GM03348 (cell line): ENCODE results near the gene PDK4.
A peak's percentile ranks its signal among the peaks of the same experiment; 100 is the strongest.
"Not testable (repeated sequence)": the region's sequence is repeated elsewhere in the genome, so short reads cannot be mapped to it uniquely, and the experiment has no call there.

Experiments
- DNase-seq: peaks from one replicate; pipeline ENCODE4 v3.0.0; 2012; ENCODE audit warnings: low spot score

Gene PDK4

DNA sequence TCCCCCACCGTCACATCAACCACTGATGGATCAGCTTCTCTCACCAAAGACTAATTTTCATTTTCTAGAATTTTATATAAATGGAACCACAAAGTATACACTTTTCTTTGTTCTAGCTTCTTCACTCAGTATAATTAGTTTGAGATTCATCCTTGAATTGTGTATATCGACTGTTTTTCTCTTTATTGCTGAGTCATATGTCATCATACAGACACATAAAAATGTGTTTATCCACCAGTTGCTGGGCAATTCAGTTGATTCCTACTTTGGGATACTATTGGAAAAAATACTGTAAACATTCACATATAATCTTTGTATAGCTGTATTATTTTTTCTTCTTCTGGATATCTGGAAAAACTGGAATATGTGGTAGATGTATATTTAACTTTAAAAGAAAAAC lies 26.6 kb downstream of the PDK4 start:
- no peak for DNase-seq

DNA sequence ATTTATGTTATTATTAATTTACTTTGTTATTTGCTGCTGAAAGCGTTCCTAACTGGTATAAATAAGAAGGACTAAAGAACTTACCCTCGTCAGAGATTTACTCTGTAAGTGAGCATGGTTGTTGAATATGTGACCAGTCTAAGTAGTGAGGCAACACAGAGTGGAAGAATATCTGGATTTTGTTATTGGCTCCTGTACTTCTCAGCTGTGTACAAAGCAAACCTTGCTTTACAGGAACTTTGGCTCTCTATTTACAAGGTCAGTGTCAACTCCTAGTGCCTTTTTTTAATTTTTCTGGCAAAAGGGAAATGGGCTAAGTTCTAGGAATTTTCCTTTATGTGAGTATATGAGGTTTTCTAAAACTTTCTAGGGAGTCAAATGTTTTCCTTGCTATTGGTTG lies 35.6 kb downstream of the PDK4 start:
- no peak for DNase-seq

DNA sequence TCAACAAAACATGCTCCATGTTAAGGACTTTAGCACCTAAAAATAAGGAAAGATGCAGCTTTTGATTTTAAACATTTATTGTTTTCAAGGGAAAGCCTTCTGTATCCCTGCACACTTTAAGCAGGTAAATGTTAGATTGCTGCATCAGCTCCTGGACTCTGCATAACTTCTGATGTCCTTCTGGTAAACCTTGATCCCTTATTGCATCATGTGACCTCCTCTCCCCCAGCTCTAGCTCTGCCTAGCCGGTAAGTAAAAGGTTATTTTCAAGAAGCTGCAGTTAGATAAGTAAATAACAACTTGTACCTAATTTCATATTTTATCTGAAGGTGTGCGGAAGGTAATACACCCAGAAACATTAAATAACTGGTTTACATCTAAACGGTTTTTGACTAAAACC lies 37.5 kb downstream of the PDK4 start:
- DNase-seq: no peak

DNA sequence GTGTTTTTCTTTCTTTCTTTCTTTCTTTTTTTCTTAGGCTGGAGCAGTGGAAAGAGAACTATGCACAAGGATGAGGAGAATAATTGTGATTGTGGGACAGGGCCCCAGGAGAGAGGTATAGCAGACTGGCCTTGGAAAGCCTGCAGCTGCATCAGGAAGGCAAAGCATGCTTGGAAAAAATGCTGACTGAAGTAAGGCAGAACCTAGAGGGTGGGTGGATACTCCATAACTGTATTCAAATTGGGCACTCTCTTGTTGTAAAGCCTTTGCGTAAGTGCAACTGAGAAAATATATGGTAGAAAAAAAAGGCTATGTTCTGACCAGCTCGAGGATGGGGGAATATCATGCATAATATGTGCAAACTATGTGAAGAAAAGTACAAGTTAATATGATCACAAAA lies 39.5 kb downstream of the PDK4 start:
- no peak for DNase-seq

DNA sequence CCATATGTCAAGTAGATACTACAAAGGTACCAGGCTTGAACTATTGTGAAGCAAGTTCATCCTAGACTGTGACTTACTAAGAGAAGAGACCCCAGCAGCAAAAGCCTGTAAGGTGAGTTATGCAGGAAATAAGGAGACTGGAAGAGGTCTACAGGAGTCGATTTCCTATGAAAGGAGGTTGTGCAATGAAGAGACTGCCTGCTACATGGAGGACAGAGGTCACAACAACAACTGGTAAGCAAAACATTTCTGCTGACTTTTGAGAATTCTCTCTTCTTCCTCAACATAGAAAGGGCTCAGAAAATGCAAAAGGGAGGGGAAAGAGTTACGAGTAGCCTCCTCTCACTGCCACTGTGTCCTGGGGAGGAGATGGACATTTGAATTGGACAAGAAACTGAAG lies 42.4 kb downstream of the PDK4 start:
- DNase-seq: no peak

DNA sequence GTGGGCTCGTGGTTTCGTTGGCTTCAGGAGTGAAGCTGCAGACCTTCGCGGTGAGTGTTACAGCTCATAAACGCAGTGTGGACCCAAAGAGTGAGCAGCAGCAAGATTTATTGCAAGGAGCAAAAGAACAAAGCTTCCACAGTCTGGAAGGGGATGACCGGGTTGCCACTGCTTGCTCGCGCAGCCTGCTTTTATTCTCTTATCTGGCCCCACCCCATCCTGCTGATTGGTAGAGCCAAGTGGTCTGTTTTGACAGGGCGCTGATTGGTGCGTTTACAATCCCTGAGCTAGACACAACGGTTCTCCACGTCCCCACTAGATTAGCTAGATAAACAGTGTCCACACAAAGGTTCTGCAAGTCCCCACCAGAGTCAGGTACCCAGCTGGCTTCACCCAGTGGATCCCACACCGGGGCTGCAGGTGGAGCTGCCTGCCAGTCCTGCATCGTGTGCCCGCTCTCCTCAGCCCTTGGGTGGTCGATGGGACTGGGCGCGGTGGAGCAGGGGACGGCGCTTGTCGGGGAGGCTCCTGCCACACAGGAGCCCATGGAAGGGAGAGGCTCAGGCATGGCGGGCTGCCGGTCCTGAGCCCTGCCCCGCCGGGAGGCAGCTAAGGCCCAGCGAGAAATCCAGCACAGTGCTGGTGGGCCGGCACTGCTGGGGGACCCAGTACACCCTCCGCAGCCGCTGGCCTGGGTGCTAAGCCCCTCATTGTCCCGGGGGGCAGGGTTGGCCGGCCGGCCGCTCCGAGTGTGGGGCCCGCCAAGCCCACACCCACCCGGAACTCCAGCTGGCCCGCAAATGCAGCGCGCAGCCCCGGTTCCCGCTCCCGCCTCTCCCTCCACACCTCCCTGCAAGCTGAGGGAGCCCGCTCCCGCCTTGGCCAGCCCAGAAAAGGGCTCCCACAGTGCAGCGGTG lies 44.0 kb downstream of the PDK4 start:
- DNase-seq: not testable (repeated sequence)

DNA sequence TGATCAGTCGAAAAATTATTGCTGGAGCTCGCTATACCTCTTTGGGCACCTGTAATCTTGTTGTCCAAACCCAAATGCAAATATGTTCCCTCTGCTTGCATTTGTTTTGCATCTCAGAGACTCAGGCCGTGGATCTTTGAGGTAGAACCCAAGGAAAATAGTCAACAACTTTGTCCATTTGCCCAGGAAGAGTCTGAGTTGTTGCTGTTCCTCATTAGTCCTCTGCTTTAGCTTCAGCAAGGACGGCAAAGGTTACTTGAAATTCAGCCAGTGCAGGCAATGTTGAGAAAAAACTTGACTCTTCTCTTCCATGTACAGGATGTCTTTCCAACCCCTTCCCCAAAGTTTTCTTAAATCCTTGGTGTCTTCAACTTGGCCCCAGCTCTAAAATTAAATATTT lies 45.8 kb downstream of the PDK4 start:
- DNase-seq: no peak

DNA sequence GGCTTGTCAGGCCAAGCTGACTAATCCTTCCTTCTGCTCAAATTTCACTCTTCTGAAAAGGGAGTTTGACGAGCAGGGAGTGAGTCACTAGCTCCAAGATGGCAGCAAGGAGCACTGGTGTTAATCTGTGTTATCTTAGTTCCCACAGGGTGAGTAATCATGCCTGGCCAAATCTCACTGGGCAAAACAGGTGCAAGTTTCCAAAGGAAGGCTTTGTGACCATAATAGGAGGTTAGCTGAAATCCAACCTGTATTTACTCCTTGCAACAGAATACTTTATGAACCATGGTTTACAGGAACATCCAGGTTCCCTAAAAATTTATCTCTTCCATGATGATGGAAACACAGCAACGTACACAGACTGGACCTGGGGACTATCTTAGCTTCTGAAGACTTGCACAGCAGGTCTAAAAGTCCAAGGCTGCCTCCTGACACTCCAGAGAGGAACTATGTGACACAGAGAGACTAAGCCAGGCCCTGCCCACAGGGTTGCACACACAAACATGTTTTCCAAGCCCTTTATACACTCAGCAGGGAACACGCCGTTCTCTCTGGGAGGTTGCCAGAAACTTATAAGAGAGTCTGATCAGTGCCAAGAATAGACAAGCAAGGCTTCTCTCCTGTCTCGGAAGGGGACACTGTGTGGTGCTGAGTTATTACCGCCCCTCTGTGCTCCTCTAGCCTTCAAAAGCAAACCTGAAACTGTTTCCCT lies 46.3 kb downstream of the PDK4 start:
- DNase-seq: peak; percentile 40

DNA sequence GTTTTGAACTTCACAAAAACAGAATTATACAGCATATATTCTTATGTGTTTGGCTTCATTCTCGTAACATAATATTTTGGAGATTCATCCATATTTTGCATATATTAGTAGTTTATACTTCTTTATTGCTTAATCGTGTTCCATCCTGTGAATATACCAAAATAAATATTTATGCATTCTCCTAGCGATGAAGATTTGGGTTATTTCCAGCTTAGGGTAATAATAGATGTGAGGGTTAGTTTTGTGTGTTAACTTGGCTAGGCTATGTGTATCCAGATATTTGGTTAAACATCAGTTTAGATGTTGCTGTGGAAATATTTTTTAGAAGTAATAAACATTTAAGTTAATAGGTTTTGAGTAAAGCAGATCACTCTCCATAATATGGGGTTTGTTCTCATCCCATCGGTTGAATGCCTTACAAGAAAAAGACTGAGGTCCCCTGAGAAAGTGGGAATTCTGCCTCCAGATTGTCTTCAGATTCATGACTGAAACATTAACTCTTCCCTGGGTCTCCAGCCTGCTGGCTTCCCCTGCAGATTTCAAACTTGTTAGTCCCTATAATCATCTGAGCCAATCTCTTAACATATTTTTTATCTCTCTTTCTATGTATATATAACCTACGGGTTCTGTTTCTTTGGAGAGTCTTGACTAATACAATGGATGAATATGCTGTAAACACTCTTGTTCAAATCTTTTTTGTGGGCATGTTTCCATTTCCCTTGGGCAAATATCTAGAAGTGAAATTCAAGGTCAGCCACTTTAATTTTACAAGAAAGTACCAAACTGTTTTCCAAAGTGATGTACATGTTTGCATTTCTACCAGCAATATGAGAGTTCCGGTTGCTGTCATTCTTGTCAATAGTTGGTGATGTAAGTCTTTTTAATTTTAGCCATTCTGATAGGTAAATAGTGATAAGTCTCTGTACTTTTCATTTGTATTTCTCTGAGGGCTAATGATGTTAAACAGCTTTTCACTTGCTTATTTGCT lies 48.7 kb downstream of the PDK4 start:
- DNase-seq: no peak

DNA sequence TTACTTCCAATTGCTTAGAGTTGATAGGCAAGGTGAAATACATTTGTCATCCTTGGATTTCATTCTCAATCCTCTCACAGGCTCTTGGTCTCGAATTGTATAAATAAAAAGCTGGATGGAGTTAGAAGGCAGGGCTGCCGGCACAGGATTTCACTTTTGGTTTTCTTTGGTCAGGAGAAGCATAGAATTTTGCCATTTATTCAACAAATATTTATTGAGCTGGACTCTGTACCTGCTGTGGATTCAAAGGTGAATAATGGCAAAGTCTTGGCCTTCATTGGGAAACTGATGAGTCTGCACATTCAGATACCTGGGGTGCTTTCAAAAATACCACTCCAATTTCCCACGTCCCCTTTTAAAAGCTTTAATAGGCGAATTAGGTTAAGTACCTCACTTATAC lies 49.7 kb downstream of the PDK4 start:
- DNase-seq: no peak

DNA sequence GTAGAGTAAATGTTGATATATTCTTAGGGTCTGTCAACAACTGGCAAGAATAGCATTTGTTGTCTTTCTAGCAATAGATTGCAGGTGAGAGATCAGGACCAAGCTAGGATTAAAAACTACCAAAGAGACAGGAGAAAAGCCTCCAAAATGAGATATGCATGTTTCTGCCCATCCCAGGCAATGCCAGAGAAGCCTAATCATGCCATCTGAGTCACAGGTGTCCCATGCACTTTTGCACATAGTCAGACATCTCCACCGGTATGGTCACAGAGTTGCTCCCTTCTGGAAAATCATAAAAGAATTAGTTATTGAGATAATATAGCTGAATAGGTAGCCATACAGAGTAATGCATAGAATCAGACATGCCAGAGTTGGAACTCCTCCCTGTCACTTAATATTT lies 50.6 kb downstream of the PDK4 start:
- no peak for DNase-seq

DNA sequence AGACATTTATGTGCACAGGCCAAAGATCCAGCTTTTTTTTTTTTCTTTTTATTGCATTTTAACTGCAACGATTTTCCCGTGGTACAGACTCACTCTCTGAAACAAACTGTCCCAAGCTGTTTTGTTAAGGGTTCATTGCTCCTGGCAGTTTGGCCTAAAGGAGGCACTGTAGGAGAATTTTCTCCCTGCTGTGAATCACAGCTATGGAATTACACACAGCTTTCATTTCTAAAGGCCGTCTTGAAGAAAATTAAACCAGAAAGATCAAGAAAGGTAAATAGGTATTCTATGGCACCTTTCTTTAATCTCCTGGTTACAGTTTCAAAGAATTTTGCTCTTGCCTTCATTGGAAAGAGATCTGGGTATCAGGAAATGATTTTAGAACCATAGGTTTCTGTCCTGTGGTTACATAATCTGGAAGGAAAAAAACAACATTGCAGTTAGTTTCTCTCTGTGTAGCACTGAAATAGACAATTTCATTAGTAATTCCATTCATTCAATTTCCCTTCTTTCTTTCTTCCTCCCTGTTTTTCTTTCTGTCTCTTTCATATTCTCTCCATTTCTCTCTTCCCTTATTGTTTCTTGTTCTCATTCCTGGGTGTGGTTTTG lies 51.2 kb downstream of the PDK4 start:
- peak; percentile 76 for DNase-seq

DNA sequence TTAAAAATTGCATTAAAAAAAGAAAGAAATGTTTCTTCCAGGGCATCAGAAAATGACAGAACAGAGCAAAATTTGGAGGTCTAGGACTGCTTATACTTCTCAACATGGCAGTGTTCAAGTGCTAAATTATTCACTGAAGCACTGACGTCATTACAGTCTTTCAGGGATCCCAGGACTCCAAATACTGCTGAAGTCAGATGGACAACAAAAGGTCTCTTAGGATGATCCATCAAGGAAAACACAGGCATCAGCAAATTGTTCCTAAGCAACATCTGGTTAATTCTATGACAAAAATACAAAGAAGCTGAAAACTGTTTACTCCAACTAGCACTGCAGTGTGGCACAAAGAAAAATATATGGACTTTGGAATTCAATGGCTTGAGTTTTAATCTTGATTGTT lies 52.1 kb downstream of the PDK4 start:
- no peak for DNase-seq

DNA sequence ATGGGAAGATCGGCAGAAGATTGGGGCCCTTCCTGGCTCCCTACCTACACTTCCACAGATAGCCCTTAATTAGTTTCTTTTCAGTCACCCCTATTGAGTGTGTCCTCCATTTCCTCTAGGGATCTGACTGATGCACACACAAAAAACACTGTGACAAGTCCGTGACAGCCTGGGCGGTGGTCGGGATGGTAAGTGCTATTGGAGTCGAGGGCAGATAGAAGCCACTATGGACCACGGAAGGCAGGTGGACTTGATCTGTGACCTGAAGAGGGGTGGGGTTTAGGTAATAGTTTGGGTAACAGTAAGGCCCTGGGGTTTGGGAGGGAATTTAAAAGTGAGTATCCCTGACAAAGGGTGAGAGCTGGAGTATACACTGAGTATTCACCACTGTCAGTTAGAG lies 53.0 kb downstream of the PDK4 start:
- DNase-seq: no peak

DNA sequence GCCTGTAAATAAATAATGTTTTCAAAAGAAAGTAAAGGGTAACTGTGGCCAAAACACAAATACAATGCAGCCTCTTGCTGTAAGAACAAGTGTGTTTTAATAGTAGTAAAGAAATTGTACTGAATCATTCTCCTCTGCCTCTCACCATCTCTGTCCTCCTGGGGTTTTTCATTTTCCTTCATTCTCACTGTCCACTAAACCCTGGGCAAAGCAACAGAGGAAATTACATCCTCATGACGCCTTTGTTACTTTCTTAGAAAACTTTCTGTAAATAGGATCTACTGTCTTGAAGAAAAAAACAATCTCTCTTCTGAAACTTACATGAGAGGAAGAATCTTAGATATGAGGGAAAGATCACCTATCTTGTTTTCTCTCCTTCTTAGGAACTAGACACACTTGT lies 56.0 kb downstream of the PDK4 start:
- DNase-seq: no peak

DNA sequence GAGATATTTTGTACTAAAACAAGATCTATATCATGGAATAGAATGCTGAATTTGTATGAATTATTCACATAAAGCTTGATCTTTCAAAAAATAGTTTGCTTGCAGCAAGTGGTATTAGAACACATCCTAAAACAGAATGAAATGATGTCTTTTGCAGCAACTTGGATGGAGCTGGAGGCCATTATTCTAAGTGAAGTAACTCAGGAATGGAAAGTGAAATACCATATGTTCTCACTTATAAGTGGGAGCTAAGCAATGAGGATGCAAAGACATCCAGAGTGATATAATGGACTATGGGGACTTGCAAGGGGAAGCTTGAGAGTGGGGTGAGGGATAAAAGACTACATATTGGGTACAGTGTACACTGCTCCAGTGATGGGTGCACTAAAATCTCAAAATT lies 56.9 kb downstream of the PDK4 start:
- DNase-seq: no peak

DNA sequence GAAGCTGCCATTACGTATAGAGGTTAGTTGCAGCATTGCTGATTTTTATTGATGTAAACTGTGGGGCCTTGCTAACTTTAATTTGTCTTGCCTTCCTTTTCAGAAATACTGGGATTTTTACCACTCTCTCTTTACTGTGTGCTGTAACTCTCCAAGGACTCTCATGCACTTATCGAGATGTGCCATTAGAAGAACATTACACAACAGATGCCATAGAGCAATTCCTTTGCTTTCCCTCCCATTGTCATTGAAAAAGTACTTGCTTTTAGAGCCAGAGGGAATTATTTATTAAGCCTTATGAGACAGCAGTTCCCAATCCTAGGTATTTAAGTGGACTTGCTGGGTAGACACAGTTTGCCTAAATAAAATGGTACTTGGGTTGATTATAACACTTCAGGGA lies 58.8 kb downstream of the PDK4 start:
- DNase-seq: no peak

DNA sequence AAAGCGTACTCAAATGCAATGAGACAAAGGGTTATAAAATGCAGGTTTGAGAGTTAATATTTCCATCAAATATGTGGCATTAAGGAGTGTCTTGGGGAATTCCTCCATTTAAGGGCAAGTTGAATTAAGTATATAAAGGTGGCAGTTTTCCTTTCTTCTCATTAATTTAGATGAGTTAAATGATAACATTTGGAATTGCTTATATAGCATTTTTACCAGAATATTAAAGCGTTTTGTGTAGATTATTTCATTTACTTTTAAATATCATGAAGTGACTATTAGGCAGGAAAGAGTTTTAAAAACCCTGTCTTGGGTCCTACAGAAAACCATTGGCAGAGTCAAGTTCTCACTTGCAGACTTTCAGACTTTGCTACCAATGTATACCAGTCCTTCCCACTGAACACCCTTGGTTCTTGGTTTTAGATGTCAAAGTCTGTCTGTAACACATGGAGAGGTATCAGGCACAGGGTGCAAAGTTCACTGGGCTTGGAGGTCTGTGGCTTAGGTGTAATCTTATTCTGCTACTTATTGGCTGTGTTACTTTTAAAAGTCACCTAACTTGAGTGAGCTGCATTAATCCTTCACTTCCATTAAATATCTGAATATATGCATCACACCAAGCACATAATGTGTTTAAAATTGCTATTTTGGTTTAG lies 59.5 kb downstream of the PDK4 start:
- no peak for DNase-seq

DNA sequence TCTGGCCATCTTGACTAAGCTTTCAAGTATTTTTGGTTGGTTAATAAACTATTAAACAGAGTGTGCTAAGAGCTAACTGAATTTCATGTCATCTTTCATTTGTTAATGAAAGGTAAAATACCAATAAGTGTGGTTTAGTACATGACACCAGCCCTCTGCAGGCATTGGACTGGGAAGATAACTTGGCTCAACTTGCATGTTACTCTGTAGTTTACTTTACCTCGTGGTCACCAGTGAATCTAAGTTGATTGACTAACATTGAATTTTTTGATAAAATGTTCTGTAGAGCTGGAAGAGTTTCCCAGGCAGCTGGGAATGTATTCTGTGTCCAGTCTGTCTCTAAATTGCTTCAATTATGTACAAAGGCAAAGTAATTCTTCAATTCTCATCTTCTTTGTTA lies 60.7 kb downstream of the PDK4 start:
- no peak for DNase-seq

DNA sequence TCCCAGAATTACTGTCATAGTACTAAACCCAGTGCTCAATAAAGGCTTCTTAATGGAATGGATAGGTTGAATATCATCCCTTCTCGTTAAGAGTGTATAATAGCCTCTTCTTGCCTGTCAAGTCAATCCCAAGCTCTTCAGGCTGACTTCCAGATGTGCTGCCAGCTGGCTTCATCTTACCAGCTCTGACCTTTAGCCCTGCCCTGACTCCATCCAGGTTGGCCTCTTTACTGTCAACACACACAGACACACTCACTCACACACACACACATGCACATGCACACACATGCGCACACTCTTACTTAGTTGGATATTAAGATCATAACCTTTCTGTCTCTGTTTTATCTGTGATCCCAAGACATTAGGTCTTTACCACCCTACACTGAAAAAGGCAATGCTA lies 61.5 kb downstream of the PDK4 start:
- DNase-seq: no peak
